GM19328 (cell line): Measurements from ENCODE around the gene RAP1A.

Source experiments
- ATAC-seq: cut with Tn5 transposase; IDR thresholded peaks from one replicate; pipeline ENCODE4 v1.9.1; 2021; ENCODE audit warnings: mild to moderate bottlenecking, moderate library complexity; ENCODE audit not compliant: unreplicated experiment

RAP1A gene

GRCh38 chr1:111751906-111752575 is 132.5 kb downstream of the RAP1A start:
- no peak for ATAC-seq

- ATAC-seq: no peak
Measured at GRCh38 chr1:111754984-111755330, 135.4 kb downstream of the RAP1A start.

- ATAC-seq: peak; percentile 82
Measured at GRCh38 chr1:111755331-111756123, 135.9 kb downstream of the RAP1A start, which contains the start of gene DDX20. TSS of gene DDX20 (plus strand) at chr1:111755901. CDS start at chr1:111755925, 24 bp downstream.

GRCh38 chr1:111756124-111756513 is 136.5 kb downstream of the RAP1A start:
- peak; percentile 7 for ATAC-seq

- ATAC-seq: no peak
Measured at GRCh38 chr1:111758373-111758772, 138.8 kb downstream of the RAP1A start.

GRCh38 chr1:111761717-111762116 is 142.1 kb downstream of the RAP1A start:
- no peak for ATAC-seq

GRCh38 chr1:111762332-111762731 is 142.7 kb downstream of the RAP1A start:
- no peak for ATAC-seq
